Measurements from ENCODE around the gene CHRFAM7A. TPM values are rescaled to one million over a fixed set of nuclear protein-coding genes. Genes with fewer than 3 reads are reported as not detected.

The CHRFAM7A gene
- total RNA-seq, 1 donor from 2014 or later = 1.9 TPM

Other genes with a start within 250 kb of the CHRFAM7A start
- 0.92 TPM for gene GOLGA8R, start 20.7 kb upstream of the CHRFAM7A start, total RNA-seq (ENCODE audit: unreplicated experiment)
- not detected for gene GOLGA8Q, start 158.5 kb upstream of the CHRFAM7A start, total RNA-seq (ENCODE audit: unreplicated experiment)
- gene GOLGA8H, start 210.5 kb upstream of the CHRFAM7A start, total RNA-seq (ENCODE audit: unreplicated experiment) = 0.59 TPM

Data from endothelial cell (in vitro differentiated cells).